ENCODE results near the gene RHCG.

Gene RHCG

DNA sequence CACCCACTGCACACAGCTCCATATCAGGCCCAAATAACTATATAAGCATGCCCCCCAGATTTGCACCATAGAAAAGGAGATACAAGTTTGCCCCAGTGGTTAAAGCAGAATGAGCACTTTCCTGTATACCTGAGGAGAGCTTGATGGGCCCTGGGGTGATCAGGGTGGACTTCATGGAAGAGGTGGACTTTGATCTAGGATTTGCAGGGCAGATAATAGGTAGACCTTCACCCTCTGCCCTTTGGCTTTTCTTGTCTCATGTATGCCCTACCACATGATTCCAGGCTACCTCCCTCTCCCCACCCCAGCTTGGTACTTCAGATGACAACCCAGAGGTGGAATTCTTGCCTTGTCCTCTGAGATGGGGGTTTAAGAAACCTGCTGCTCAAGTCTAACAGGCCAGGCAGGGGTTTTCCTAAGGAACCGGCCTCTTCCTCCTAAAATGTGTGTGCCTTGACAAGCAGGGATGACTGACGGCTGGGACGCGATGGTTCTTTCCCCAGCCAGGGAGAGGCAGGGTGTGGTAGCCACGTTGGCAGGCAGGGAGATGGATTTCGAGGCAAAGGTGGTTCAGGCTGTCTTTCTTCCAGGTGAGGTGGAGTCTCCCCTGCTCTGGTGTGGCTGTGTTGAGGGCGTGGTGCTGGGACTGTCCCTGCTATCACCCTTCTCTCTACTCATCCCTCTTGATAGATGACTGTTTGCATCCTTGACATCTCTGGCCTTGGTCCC is 6.6 kb upstream of the RHCG start:
- no peak for DNase-seq (ENCODE audit: low read depth in 2 of 2)

GRCh38 chr15:89501646-89502045 is 5.3 kb upstream of the RHCG start:
- DNase-seq (ENCODE audit: low read depth in 2 of 2): no peak

- no peak for DNase-seq (ENCODE audit: low read depth in 2 of 2)
Measured at GRCh38 chr15:89500397-89501270, 4.3 kb upstream of the RHCG start.

DNA sequence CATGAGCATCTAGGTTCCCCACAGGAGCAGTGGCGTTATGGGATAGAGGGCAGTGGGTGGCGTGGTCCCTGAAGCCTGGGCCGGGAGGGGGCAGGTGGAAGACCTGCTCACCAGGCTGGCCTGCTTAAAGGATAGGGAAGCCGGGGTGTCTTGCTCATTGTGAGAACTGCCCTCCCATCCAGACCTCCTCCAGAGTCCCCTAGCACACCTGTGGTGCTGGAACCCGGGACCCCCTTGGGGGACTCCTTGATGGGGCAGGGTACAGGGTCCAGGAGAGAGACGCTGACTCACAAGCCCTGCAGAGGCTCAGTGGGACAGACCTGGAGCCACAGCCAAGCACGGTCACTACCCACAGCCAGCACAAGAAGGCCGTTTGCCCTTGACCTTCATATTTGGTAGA is 2.8 kb upstream of the RHCG start:
- DNase-seq (ENCODE audit: low read depth in 2 of 2): no peak

DNA sequence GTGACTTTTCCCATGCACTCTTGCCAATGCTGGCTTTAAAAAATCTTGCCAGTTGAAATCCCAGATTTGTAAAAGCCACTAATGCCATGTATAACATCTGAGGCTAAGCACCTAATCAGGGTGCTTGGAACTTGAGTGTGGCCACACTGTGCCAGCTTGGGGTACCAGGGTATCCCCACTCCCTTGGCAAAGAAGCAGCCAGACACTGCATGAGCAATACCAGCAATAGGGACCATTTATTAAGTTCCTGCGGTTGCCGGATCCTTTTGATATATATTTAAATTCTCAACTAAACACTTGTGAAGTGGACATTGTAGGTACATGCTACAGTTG is 2.2 kb upstream of the RHCG start:
- no peak for DNase-seq (ENCODE audit: low read depth in 2 of 2)

DNA sequence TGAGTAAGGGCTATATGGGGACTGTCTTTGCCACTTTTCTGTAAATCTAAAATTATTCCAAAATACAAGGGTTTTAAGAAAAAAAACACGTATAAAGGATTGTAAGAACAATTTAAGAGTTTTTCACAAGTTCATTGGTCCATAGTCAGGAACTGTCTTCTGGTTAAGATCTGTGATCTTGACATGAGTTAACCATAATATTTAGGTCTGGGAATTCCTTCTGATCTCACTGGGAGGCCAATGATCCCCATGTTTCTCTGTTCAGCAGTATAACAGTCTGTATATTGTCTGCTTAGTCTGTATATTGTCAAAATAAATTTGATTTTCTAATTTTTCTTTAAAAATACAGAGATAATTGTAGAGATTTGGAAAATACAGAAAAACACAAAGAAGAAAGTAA is 848 bp upstream of the RHCG start:
- DNase-seq (ENCODE audit: low read depth in 2 of 2): no peak

DNA sequence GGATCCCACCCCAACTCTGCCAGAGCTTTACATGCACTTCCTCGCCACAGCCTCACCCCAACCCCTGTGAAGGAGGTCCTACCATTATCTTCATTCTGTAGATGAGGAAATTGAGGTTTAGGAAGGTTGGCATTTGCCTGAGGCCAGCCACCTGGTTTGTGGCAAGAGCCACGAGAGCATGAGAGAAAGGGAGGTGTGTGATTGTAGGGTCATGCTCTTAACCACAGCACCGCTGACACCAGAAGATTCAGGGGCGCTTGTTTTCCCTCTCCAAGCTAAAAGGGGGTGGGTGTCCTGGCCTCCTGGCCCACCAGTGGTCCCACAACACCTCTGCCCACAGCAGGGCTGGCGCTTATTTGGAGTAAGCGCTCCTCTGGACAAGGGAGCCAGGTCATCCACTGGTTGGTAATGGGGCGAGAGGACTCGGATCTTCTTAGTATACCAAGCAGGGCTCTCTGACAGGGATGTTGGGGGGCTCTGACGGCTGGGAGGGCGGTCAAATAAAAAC is 691 bp downstream of the RHCG start:
- DNase-seq (ENCODE audit: low read depth in 2 of 2): no peak

GRCh38 chr15:89494941-89495637 is 1.3 kb downstream of the RHCG start:
- no peak for DNase-seq (ENCODE audit: low read depth in 2 of 2)

DNA sequence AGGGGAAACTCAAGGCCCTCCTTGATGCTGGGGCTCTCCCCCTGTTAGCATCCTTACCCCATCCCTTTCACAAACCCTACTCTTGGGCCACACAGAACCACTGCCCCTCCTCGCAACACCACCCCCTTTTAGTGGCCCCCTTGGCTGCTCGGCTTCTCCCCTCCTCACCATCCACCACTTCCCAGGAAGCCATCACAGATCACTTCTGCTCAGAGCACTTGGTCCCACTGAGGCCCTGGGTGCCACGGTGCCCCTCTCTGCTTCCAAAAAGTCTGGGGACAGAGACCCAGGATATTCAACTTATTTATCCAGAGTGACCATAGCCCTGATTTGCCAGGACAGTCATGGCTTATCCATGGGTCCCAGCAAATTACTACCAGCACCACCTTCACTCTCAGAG is 2.4 kb downstream of the RHCG start:
- no peak for DNase-seq (ENCODE audit: low read depth in 2 of 2)

GRCh38 chr15:89492934-89493631 is 3.3 kb downstream of the RHCG start:
- DNase-seq (ENCODE audit: low read depth in 2 of 2): no peak

DNA sequence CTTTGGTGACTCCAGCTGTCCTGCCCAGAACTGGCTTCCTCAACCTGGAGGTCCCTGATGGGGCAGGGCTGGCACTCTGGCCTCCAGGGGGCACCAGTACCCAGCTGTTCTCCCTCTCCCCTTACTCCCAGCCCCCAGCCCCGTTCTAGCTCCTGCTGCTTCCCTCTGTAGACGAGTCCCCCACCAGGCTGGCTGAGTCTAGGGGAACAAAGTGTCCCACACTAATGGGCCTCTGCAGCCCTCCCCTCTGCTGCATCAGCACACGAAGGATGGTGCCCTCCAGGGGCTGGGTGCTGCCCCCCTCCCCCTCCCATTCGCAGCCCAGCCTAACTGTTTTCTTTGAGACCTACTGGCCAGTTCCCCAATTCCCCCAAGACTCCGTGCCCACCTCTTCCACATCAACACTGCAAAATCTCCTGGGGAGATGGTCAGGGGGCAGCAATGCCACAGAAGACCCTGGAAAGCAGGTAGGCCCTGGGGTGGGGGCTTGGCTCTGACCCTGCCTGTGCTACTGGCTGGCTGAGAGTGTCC is 4.2 kb downstream of the RHCG start:
- no peak for DNase-seq (ENCODE audit: low read depth in 2 of 2)

- no peak for DNase-seq (ENCODE audit: low read depth in 2 of 2)
Measured at GRCh38 chr15:89490814-89491315, 5.5 kb downstream of the RHCG start.

DNA sequence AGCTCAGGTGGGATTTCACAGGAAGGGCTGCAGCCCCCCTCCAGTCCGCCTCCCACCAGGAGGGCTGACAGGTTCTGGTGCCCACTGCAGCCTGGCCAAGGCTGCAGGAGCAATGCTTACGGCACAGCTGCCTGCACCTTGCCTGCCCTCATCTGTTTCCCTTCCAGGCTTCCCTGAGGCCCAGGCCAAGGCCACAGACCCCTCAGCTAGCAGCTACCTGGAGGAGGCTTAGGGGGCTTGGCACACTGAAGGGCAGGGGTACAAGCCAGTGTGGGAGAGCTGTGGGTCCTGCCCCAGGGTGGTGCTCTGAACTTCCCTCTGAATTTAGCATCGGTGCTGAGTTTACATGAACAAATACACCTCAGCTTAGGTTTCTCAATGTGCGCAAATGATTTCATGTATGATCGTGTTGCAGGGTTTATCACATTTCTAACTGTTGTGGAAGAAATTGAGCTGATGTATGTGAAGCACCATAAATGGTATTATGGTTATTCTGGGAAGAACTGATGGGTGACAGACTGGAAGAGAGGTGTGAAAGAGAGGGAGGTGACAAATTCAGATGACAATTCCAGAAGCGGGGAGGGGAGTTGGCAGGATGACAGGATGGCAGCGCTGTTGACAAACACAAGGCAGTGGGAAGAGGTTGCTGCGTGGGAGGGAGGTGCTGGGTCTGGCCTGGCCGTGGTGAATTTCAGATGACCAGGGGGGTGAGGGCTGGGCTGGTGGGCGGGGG is 6.1 kb downstream of the RHCG start:
- DNase-seq (ENCODE audit: low read depth in 2 of 2): no peak

GRCh38 chr15:89489376-89489775 is 7.0 kb downstream of the RHCG start:
- DNase-seq (ENCODE audit: low read depth in 2 of 2): no peak

DNA sequence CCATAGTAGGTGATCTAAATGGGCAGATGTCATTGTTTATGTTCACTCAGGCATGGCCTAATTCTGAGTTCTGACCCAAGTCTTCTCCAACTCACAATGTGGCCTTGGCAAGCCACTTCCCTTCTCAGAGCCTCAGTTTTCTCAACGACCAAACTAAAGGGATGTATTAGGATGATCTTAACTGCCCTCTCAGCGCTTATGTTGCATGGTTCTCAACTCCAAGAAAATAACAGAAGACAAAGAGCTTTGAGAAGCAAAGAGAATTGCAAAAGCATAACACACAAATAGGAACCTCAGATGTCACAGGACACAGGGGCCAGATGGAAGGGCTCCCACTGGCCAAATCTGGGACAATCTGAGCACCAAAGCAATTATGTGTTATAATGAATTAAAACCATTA is 8.6 kb downstream of the RHCG start:
- no peak for DNase-seq (ENCODE audit: low read depth in 2 of 2)

GRCh38 chr15:89486726-89487050 is 9.7 kb downstream of the RHCG start:
- peak in 1 of 2 donors; percentile 23 for DNase-seq (ENCODE audit: low read depth in 2 of 2)

DNA sequence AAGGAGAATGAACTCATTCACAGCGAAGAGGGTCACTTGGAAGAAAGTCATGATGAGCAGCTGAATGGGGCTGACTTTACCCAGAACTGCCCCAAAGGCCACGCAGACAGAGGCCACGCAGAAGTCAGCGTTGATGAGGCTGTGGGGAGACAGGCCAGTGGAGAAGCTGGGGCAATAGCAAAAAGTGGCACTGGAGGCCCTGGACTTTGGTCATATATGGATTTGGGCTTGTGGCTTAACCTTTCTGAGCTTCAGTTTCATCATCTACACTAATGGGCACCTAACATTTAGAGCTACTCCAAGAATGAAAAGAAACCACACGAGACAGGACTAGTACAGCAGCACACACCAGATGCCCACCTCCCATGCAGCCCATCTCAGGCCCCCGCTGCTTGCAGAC is 13.3 kb downstream of the RHCG start:
- no peak for DNase-seq (ENCODE audit: low read depth in 2 of 2)

- no peak for DNase-seq (ENCODE audit: low read depth in 2 of 2)
Measured at GRCh38 chr15:89482139-89482538, 14.2 kb downstream of the RHCG start.

DNA sequence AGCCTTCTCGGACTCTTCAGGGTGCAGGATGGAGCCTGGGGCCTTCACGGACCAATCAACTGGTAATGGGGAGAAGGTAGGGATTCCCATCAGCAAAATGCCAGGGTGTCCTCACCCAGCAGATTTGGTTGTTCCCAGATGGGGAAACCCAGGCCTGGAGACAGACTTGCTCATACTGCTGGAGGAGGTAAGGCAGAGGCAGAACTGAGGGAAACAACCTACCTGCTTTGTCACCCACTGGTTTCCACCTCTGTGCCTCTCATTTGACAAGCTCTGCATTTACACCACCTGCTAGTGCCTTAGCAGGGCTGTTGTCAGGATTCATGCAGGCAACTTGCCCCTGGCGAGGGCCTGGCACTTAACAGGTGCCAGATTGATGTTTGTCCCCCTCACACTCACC is 15.9 kb downstream of the RHCG start:
- DNase-seq (ENCODE audit: low read depth in 2 of 2): no peak

- DNase-seq (ENCODE audit: low read depth in 2 of 2): no peak
Measured at GRCh38 chr15:89479173-89479572, 17.2 kb downstream of the RHCG start.

Measured in activated CD4-positive, alpha-beta T cell treated with anti-CD3 and anti-CD28 coated beads for 24 hours (primary cell).